Activated naive CD4-positive, alpha-beta T cell treated with anti-CD3 and anti-CD28 coated beads, Interleukin-2, amount 50 U/mL, for 16 hours (primary cell): ENCODE data around the gene TMEM54.

Experiments used
- DNase-seq: peaks from one replicate; pipeline ENCODE4 v3.0.0-alpha.2; 2020

The TMEM54 gene

GRCh38 chr1:32893198-32894018 lies 7.8 kb downstream of the TMEM54 start:
- DNase-seq = no peak

- peak; percentile 49 for DNase-seq
Measured at GRCh38 chr1:32892368-32893197, 8.6 kb downstream of the TMEM54 start.

GRCh38 chr1:32891630-32892029 lies 9.6 kb downstream of the TMEM54 start:
- DNase-seq = no peak

GRCh38 chr1:32891241-32891570 lies 10.0 kb downstream of the TMEM54 start:
- no peak for DNase-seq

GRCh38 chr1:32890516-32891240 lies 10.5 kb downstream of the TMEM54 start:
- DNase-seq = no peak

GRCh38 chr1:32889731-32890278 lies 11.4 kb downstream of the TMEM54 start:
- DNase-seq = no peak

GRCh38 chr1:32888677-32889420 lies 12.3 kb downstream of the TMEM54 start:
- no peak for DNase-seq

GRCh38 chr1:32888134-32888533 lies 13.1 kb downstream of the TMEM54 start:
- no peak for DNase-seq

- DNase-seq = no peak
Measured at GRCh38 chr1:32887623-32888022, 13.6 kb downstream of the TMEM54 start.

GRCh38 chr1:32886828-32887414 lies 14.3 kb downstream of the TMEM54 start:
- no peak for DNase-seq

- DNase-seq = no peak
Measured at GRCh38 chr1:32886004-32886827, 15.0 kb downstream of the TMEM54 start, which contains the start of gene HPCA. HPCA (plus strand) TSS chr1:32886491; CDS start chr1:32888899, 2,408 bp downstream.

GRCh38 chr1:32885676-32886003 lies 15.5 kb downstream of the TMEM54 start:
- DNase-seq = no peak

- DNase-seq = no peak
Measured at GRCh38 chr1:32884726-32885125, 16.5 kb downstream of the TMEM54 start.

GRCh38 chr1:32884032-32884372 lies 17.2 kb downstream of the TMEM54 start:
- no peak for DNase-seq

GRCh38 chr1:32883338-32884031 lies 17.7 kb downstream of the TMEM54 start:
- DNase-seq = no peak

- no peak for DNase-seq
Measured at GRCh38 chr1:32881871-32882850, 19.0 kb downstream of the TMEM54 start.

GRCh38 chr1:32881291-32881690 lies 19.9 kb downstream of the TMEM54 start:
- no peak for DNase-seq

- DNase-seq = no peak
Measured at GRCh38 chr1:32878637-32879041, 22.6 kb downstream of the TMEM54 start.

GRCh38 chr1:32878183-32878582 lies 23.0 kb downstream of the TMEM54 start:
- DNase-seq = no peak
